B cell (primary cell): ENCODE data around the gene DDX54. TPM values are rescaled to one million over a fixed set of nuclear protein-coding genes. Genes with fewer than 3 reads are reported as not detected.
"Not testable (repeated sequence)": the region's sequence is repeated elsewhere in the genome, so short reads cannot be mapped to it uniquely, and the experiment has no call there.

Experiments used
- ATAC-seq: fragments of 200-7000 bp; cut with Tn5 transposase; one replicate; pipeline ENCODE4 v1.10.0; 2021; ENCODE audit warnings: low read depth, mild to moderate bottlenecking, moderate number of reproducible peaks, moderate library complexity
- CTCF ChIA-PET: fragments of 350-600 bp; sonication (Branson Sonifier 250); formaldehyde crosslinking; loops from one replicate; lab custom pipeline; 2021; ENCODE audit warnings: antibody characterized with exemption, inconsistent platforms; lab: Charles Lee
- POLR2A ChIA-PET: fragments of 350-600 bp; sonication (Branson Sonifier 250); formaldehyde crosslinking; loops from one replicate; lab custom pipeline; 2021; ENCODE audit warnings: antibody characterized with exemption; lab: Charles Lee
- DNase-seq: peaks from one replicate; pipeline ENCODE4 v3.0.0; 2013
- H2AFZ ChIP-seq: 2 replicates; pipeline ENCODE4 v1.6.1; 2012; ENCODE audit warnings: mild to moderate bottlenecking, low read depth, low read length; ENCODE audit not compliant: insufficient read depth, poor library complexity, severe bottlenecking
- H3K27ac ChIP-seq, 2 donors: 1 replicate in 1 of 2; 2 replicates in 1 of 2; pipeline ENCODE4 v1.5.1; 2012 to 2013; ENCODE audit warnings: low read length in 2 of 2, mild to moderate bottlenecking in 2 of 2, moderate library complexity in 1 of 2
- H3K27me3 ChIP-seq, 4 experiments: fragments of 200-600 bp in 1 of 4; sonication (generic) in 1 of 4; replicated peaks in 1 of 4; 1 replicate in 2 of 4; 2 replicates in 2 of 4; pipeline versions ENCODE4 v1.6.1 to v1.7.0; 2013 to 2016; ENCODE audit warnings: low read length in 3 of 4, mild to moderate bottlenecking in 2 of 4, mixed read lengths in 1 of 4, moderate library complexity in 1 of 4; ENCODE audit not compliant: insufficient read depth in 4 of 4, control insufficient read depth in 3 of 4; ENCODE audit errors: control extremely low read depth in 1 of 4
- H3K36me3 ChIP-seq, 2 experiments: replicated peaks in 1 of 2; 1 replicate in 1 of 2; 2 replicates in 1 of 2; pipeline versions ENCODE4 v1.6.1 to v1.7.1; 2013; ENCODE audit warnings: low read length in 1 of 2; ENCODE audit not compliant: insufficient read depth in 2 of 2, control insufficient read depth in 1 of 2; ENCODE audit errors: control extremely low read depth in 1 of 2, extremely low read depth in 1 of 2
- H3K4me1 ChIP-seq, 2 donors: fragments of 200-600 bp in 1 of 2; sonication (generic) in 1 of 2; 1 replicate in 1 of 2; 2 replicates in 1 of 2; pipeline versions ENCODE4 v1.5.1 to v1.6.1; 2013 to 2017; ENCODE audit warnings: low read length in 2 of 2; ENCODE audit not compliant: control insufficient read depth in 2 of 2, insufficient read depth in 2 of 2
- H3K4me2 ChIP-seq: replicated peaks from 2 replicates; pipeline ENCODE3; 2012; ENCODE audit warnings: mild to moderate bottlenecking, low read depth, low read length; ENCODE audit not compliant: poor library complexity, severe bottlenecking
- H3K4me3 ChIP-seq, 5 experiments: fragments of 200-600 bp in 1 of 5; sonication (generic) in 1 of 5; 1 replicate in 3 of 5; 2 replicates in 2 of 5; pipeline versions ENCODE4 v1.5.1 to v1.7.0; 2011 to 2016; ENCODE audit warnings: low read length in 4 of 5, mild to moderate bottlenecking in 4 of 5, low read depth in 2 of 5, control low read depth in 1 of 5, moderate library complexity in 1 of 5; ENCODE audit not compliant: insufficient read depth in 1 of 5; ENCODE audit errors: control extremely low read depth in 1 of 5, extremely low read depth in 1 of 5
- H3K79me2 ChIP-seq: fragments of 200-600 bp; sonication (generic); one replicate; pipeline ENCODE4 v1.6.0; 2016; ENCODE audit warnings: low read length; ENCODE audit not compliant: control insufficient read depth, insufficient read depth
- H3K9ac ChIP-seq: fragments of 200-600 bp; sonication (generic); 2 replicates; pipeline ENCODE4 v1.6.1; 2017; ENCODE audit warnings: mild to moderate bottlenecking, low read length, moderate library complexity
- H3K9me3 ChIP-seq, 3 donors: one replicate each; pipeline versions ENCODE4 v1.6.1 to v1.7.1; 2013; ENCODE audit warnings: low read length in 2 of 3; ENCODE audit not compliant: control insufficient read depth in 2 of 3, insufficient read depth in 1 of 3; ENCODE audit errors: control extremely low read depth in 1 of 3
- H4K20me1 ChIP-seq: 2 replicates; pipeline ENCODE4 v1.6.0; 2012; ENCODE audit warnings: mild to moderate bottlenecking, low read length; ENCODE audit not compliant: insufficient read depth, control insufficient read depth, poor library complexity, severe bottlenecking
- H3K27ac Mint-ChIP-seq: one replicate; pipeline ENCODE4 v1.8.0; 2021; ENCODE audit warnings: mixed read lengths
- H3K27me3 Mint-ChIP-seq: one replicate; pipeline ENCODE4 v1.8.0; 2021; ENCODE audit warnings: mixed read lengths
- H3K4me1 Mint-ChIP-seq: one replicate; pipeline ENCODE4 v1.8.0; 2021; ENCODE audit warnings: mixed read lengths
- H3K4me3 Mint-ChIP-seq: one replicate; pipeline ENCODE4 v1.8.0; 2021; ENCODE audit warnings: mixed read lengths
- H3K9me3 Mint-ChIP-seq: one replicate; pipeline ENCODE4 v1.8.0; 2022; ENCODE audit warnings: mixed read lengths; ENCODE audit not compliant: insufficient read depth
- EZH2 ChIP-seq: IDR thresholded peaks from 2 replicates; pipeline ENCODE4 v1.6.1; 2012; ENCODE audit warnings: borderline replicate concordance, low read depth, mild to moderate bottlenecking, moderate library complexity, low read length; ENCODE audit not compliant: insufficient read depth, poor library complexity, severe bottlenecking
- WGBS: methylation state at CpG from one replicate; pipeline ENCODE4 v1.1.5; 2013; ENCODE audit warnings: missing lambda C conversion rate; ENCODE audit not compliant: insufficient coverage; 5-methylcytosine and 5-hydroxymethylcytosine counted together
- intact Hi-C: fragments of 100-400 bp; cut with micrococcal nuclease; formaldehyde crosslinking; loops from one replicate; pipeline ENCODE4 v1.10.0; 2022
- polyA plus RNA-seq: library from polyadenylated mRNA; depleted of rRNA; stranded (reverse); fragments of >200 nt; gene quantifications from 2 replicates; pipeline ENCODE4 v1.2.3, GENCODE V29; 2012
- total RNA-seq, 2 donors: library from RNA; stranded (reverse); fragments of 120-200 nt in 1 of 2; gene quantifications; 1 replicate in 1 of 2; 2 replicates in 1 of 2; pipeline versions ENCODE4 v1.2.3 to v1.2.4, GENCODE V29; 2013 to 2022
- TF ChIP-seq, protein P1 (sequence below): fragments of 200-600 bp; IDR thresholded peaks from one replicate; pipeline ENCODE4 v1.8.0; 2022; ENCODE audit warnings: antibody characterized with exemption, mild to moderate bottlenecking

Gene DDX54
- total and polyA plus RNA-seq, 2 donors (not counting 1 experiment from before 2014, with no cell fraction given) = 55.4 to 101 TPM

DNA sequence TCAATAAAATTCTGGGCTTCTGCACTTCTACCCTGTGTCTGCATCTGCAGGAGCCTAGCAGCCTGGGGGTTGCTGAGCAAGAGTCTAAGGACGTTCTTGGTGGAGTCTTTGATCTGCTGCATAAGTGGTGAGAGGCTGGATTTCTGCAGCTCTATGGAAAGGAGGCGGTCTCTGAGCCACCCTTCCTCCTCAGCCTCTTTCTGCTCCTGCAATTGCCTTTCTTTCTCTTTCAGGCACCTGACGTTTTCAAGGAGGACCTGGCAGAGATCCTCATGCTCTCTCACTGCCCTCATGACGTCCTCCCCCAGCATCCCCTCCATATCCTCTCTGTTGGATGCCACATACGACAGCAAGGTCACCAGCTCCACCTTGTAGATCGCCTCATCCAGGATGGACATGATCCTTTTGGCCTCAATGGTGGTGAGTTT, 22.3 kb upstream of the DDX54 start:
- no peaks in the 10 kb centered on the region for H4K20me1 ChIP-seq
- H3K79me2 ChIP-seq = no peaks in the 10 kb centered on the region
- H2AFZ ChIP-seq = no peak overlapping the region
- ChIA-PET CTCF (interaction anchor here (1.2 to 3.3 kb wide), 11 partner anchors 8 to 218 kb away, joined by 3 to 35 read pairs (median 5); partner anchors contain the start of gene TPCN1), POLR2A (interaction anchor here (0.7 to 3.6 kb wide), 10 partner anchors 10 to 1443 kb away, joined by 3 to 69 read pairs (median 8); partner anchors contain the start of genes DDX54, RITA1 and TPCN1)
- H3K9ac ChIP-seq = no peak overlapping the region
- no peaks in the 10 kb centered on the region for H3K27me3 ChIP-seq
- H3K4me3 Mint-ChIP-seq = peak overlapping the region; percentile 86
- H3K4me3 ChIP-seq = peak overlapping the region in 2 of 5 experiments; percentile 4 to 47
- DNase-seq (no peak), ATAC-seq (no peak)
- H3K9me3 Mint-ChIP-seq = no peaks in the 10 kb centered on the region
- H3K36me3 ChIP-seq = no peaks in the 10 kb centered on the region
- peak overlapping the region; percentile 91 to 94 for H3K27ac ChIP-seq
- TF ChIP-seq, protein P1, sequence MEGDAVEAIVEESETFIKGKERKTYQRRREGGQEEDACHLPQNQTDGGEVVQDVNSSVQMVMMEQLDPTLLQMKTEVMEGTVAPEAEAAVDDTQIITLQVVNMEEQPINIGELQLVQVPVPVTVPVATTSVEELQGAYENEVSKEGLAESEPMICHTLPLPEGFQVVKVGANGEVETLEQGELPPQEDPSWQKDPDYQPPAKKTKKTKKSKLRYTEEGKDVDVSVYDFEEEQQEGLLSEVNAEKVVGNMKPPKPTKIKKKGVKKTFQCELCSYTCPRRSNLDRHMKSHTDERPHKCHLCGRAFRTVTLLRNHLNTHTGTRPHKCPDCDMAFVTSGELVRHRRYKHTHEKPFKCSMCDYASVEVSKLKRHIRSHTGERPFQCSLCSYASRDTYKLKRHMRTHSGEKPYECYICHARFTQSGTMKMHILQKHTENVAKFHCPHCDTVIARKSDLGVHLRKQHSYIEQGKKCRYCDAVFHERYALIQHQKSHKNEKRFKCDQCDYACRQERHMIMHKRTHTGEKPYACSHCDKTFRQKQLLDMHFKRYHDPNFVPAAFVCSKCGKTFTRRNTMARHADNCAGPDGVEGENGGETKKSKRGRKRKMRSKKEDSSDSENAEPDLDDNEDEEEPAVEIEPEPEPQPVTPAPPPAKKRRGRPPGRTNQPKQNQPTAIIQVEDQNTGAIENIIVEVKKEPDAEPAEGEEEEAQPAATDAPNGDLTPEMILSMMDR = no peak
- TF ChIP-seq EZH2 = no peak
- H3K27ac Mint-ChIP-seq = peak overlapping the region; percentile 99
- peak overlapping the region; percentile 70 for H3K4me2 ChIP-seq
- peaks cover 64% of the 10 kb centered on the region for H3K4me1 Mint-ChIP-seq
- peaks cover 0 to 4% (median 0%) of the 10 kb centered on the region in 3 donors for H3K9me3 ChIP-seq
- WGBS = 25% methylated on average over 3 of the region's 6 CpGs
- intact Hi-C loops = loop anchor here (1.0 to 10.0 kb wide), 8 partner anchors 10 to 1773 kb away; partner anchors contain the start of genes DDX54, PLBD2, RITA1 and TPCN1
- peaks cover 46 to 59% of the 10 kb centered on the region in 2 donors for H3K4me1 ChIP-seq
- no peaks in the 10 kb centered on the region for H3K27me3 Mint-ChIP-seq

DNA sequence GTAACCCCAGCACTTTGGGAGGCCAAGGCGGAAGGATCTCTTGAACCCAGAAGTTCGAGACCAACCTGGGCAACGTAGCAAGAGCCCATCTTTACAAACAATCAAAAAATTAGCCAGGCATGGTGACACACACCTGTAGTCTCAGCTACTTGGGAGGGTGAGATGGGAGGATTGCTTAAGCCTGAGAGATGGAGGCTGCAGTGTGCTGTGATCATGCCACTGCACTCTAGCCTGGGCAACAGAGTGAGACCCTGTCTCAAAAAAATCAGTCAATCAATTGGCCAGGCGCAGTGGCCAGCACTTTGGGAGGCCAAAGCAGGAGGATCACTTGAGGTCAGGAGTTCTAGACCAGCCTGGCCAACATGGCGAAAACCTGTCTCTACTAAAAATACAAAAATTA, 21.5 kb upstream of the DDX54 start:
- Mint-ChIP-seq H3K27ac (peak overlapping the region; percentile 51), H3K4me1 (peaks cover 70% of the 10 kb centered on the region)
- not testable (repeated sequence) for H3K9ac ChIP-seq, H3K9me3 Mint-ChIP-seq, H2AFZ ChIP-seq, ATAC-seq, H3K27ac ChIP-seq, H3K27me3 ChIP-seq, DNase-seq, H4K20me1 ChIP-seq, H3K4me2 ChIP-seq, H3K36me3 ChIP-seq, H3K4me3 Mint-ChIP-seq, H3K79me2 ChIP-seq, H3K4me3 ChIP-seq, H3K27me3 Mint-ChIP-seq, H3K9me3 ChIP-seq
- ChIA-PET POLR2A (interaction anchor here (0.7 to 3.7 kb wide), 5 partner anchors 15 to 1203 kb away, joined by 3 to 69 read pairs (median 37); partner anchors contain the start of gene TPCN1), CTCF (interaction anchor here (0.7 to 3.3 kb wide), 5 partner anchors 9 to 125 kb away, joined by 3 to 35 read pairs (median 23); partner anchors contain the start of gene TPCN1)
- WGBS = 100% methylated on average over 1 of the region's 5 CpGs
- H3K4me1 ChIP-seq = peaks cover 46 to 59% of the 10 kb centered on the region in 2 donors
- intact Hi-C loops = loop anchor here (5.0 to 10.0 kb wide), 2 partner anchors 150 to 1772 kb away; partner anchors contain the start of gene PLBD2
